ENCODE data around the gene STRBP.

GRCh38 chr9:123111427-123112014 is 156.9 kb downstream of the STRBP start:
- no peak for TF ChIP-seq SUZ12 (IDR thresholded peaks at IDR 0.05)
- TF ChIP-seq TARDBP (IDR thresholded peaks at IDR 0.05), result no peak
- no peak for TF ChIP-seq FOXK2 (IDR thresholded peaks at IDR 0.05)
- TF ChIP-seq SP1 (IDR thresholded peaks at IDR 0.05), result no peak
- no peak for TF ChIP-seq FOXM1 (IDR thresholded peaks at IDR 0.05; ENCODE audit: borderline replicate concordance)
- no peak for TF ChIP-seq CTBP1 (IDR thresholded peaks at IDR 0.05; ENCODE audit: borderline replicate concordance)
- TF ChIP-seq BHLHE40 (IDR thresholded peaks at IDR 0.05; ENCODE audit: borderline replicate concordance), result no peak
- no peak for TF ChIP-seq ARNT (IDR thresholded peaks at IDR 0.05)
- TF ChIP-seq HDGF (IDR thresholded peaks at IDR 0.05; ENCODE audit: borderline replicate concordance), result no peak
- TF ChIP-seq FOXA1 (IDR thresholded peaks at IDR 0.05), result no peak
- no peak for TF ChIP-seq NFRKB (IDR thresholded peaks at IDR 0.05)
- no peak for TF ChIP-seq L3MBTL2 (conservative IDR thresholded peaks at IDR 0.05)
- no peak for TF ChIP-seq ELF4 (IDR thresholded peaks at IDR 0.05)
- no peak for TF ChIP-seq ZNF384 (IDR thresholded peaks at IDR 0.05)

All from HEK293T (cell line).